ENCODE data around the gene PLD6.
"Not testable (repeated sequence)": the region's sequence is repeated elsewhere in the genome, so short reads cannot be mapped to it uniquely, and the experiment has no call there.

PLD6 gene

DNA sequence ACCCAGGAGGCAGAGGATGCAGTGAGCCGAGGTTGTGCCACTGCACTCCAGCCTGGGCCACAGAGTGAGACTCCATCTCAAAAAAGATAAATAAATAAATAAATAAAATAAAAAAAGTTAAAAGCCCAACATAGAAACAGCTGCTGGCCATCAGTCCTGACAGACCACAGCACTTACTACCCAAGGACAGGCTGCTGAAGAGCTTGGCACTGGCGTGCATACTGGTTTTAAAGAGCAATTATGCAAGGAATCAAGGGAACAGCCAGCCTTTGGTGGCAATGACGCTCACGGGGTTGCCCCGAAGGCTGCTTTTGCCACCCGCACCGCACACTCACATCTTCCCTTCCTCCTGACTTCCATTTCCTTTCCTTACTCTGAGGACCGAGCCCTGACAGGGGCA is 4.2 kb downstream of the PLD6 start:
- no peak overlapping the region for H3K4me3 ChIP-seq (ENCODE audit: low read depth, low read length)
- TF ChIP-seq, protein P1, sequence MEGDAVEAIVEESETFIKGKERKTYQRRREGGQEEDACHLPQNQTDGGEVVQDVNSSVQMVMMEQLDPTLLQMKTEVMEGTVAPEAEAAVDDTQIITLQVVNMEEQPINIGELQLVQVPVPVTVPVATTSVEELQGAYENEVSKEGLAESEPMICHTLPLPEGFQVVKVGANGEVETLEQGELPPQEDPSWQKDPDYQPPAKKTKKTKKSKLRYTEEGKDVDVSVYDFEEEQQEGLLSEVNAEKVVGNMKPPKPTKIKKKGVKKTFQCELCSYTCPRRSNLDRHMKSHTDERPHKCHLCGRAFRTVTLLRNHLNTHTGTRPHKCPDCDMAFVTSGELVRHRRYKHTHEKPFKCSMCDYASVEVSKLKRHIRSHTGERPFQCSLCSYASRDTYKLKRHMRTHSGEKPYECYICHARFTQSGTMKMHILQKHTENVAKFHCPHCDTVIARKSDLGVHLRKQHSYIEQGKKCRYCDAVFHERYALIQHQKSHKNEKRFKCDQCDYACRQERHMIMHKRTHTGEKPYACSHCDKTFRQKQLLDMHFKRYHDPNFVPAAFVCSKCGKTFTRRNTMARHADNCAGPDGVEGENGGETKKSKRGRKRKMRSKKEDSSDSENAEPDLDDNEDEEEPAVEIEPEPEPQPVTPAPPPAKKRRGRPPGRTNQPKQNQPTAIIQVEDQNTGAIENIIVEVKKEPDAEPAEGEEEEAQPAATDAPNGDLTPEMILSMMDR (IDR thresholded peaks at IDR 0.05; ENCODE audit: low read depth, low read length, missing control alignments): no peak
- in situ Hi-C loops (cut with HindIII; ENCODE audit: low sequenced_read_pairs): no loop called here
- no peak for DNase-seq (ENCODE audit: low read depth)

DNA sequence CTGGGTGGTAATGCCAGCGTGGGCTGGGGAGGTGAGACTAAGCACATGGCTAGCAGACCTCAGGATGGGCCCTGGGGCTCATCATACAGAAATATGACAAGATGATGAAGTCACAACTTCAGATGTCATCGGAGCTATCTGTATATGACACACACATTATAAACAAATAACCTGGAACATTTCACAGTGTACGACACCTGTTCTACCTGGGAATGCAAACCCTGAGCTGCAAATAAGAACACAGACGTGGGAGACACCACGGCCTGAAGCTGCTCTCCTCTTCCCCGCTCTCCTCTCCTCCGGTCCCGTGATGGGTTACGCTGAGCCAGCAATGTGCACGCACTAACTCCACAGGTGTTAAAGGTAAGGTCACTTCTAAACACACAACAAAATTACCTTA is 4.9 kb downstream of the PLD6 start:
- in situ Hi-C loops (cut with HindIII; ENCODE audit: low sequenced_read_pairs): no loop called here
- DNase-seq (ENCODE audit: low read depth): no peak
- TF ChIP-seq, protein P1 (IDR thresholded peaks at IDR 0.05; ENCODE audit: low read depth, low read length, missing control alignments): no peak
- H3K4me3 ChIP-seq (ENCODE audit: low read depth, low read length): no peak overlapping the region

DNA sequence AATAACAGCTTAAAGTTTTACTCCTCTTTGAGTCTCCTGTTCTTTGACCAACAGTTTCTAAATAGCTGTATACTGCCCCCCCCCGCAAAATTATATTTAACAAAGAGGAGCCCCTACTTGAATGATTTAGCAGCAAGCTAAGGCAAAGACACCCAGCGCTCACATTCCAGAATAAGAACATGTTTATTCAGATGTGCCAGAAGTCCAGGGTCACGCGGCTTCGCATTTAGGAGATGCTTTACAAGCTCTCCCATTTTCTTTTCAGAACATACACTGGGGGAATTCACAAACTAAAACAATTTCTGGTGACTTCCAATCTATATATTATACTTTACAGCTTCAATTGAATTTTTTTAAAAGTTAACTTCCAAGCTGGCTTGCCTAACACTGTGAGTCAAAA is 5.3 kb downstream of the PLD6 start:
- in situ Hi-C loops (cut with HindIII; ENCODE audit: low sequenced_read_pairs): no loop called here
- H3K4me3 ChIP-seq (ENCODE audit: low read depth, low read length): no peak overlapping the region
- TF ChIP-seq, protein P1 (IDR thresholded peaks at IDR 0.05; ENCODE audit: low read depth, low read length, missing control alignments): no peak

DNA sequence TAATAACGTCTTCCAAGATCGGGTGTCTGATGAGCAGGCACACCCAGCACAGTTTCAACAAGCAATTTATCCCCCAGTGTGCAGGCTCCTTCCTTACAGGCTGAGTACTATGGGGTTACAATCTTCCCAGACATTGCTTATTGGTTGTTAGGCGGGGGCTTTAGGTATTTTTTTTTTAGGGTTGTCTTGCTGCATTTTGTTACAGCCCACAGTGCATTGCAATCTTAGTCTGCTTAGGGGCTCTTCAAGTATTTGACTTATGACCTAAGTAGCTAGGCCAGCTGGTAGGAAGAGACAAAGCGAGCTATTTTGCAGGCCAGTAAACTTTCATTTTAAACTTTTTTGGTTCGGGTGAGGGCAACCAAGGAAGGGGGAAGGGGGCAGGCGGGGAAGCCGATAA is 5.8 kb downstream of the PLD6 start:
- TF ChIP-seq, protein P1 (IDR thresholded peaks at IDR 0.05; ENCODE audit: low read depth, low read length, missing control alignments): no peak
- H3K4me3 ChIP-seq (ENCODE audit: low read depth, low read length): no peak overlapping the region
- DNase-seq (ENCODE audit: low read depth): no peak
- in situ Hi-C loops (cut with HindIII; ENCODE audit: low sequenced_read_pairs): no loop called here

More for the DNA sequence above, 5.3 kb downstream of the PLD6 start:
- DNase-seq (ENCODE audit: low read depth): no peak

DNA sequence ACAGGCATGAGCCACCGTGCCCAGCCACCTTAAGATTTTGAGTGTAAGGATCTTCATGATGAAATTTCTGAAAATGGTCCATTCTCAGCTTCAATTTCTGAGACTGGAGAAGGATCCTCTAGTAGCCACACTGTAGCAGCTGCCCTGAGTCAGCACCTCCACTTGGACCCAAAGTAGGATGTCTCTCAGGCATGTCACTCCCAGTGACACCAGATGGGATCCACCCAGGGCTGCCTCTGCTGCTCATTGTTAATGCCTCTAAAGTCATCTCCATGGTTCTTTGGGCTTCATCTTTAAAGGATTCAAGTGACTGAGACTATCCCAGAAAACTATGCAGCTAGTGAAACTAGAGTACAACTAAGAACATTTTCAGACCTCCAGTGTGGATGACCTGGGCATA is 7.9 kb downstream of the PLD6 start:
- H3K4me3 ChIP-seq (ENCODE audit: low read depth, low read length): no peak overlapping the region
- DNase-seq (ENCODE audit: low read depth): no peak
- in situ Hi-C loops (cut with HindIII; ENCODE audit: low sequenced_read_pairs): no loop called here
- TF ChIP-seq, protein P1 (IDR thresholded peaks at IDR 0.05; ENCODE audit: low read depth, low read length, missing control alignments): no peak

DNA sequence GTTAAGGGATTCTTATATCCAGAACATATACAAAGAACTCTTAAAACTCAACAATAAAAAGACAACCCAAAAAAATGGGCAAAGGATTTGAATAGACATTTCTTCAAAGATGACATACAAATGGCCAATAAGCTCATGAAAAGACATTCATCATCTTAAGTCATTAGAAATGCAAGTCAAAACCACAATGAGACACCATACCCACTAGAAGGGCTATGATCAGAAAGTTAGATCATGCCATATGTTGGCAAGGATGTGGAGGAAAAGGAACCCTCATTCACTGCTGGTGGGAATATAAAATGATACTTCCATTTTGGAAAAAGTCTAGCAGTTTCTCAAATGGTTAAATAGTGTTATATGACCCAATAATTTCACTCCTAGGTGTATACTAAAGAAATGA is 9.4 kb downstream of the PLD6 start:
- TF ChIP-seq, protein P1 (IDR thresholded peaks at IDR 0.05; ENCODE audit: low read depth, low read length, missing control alignments): no peak
- no peak overlapping the region for H3K4me3 ChIP-seq (ENCODE audit: low read depth, low read length)
- in situ Hi-C loops (cut with HindIII; ENCODE audit: low sequenced_read_pairs): no loop called here

DNA sequence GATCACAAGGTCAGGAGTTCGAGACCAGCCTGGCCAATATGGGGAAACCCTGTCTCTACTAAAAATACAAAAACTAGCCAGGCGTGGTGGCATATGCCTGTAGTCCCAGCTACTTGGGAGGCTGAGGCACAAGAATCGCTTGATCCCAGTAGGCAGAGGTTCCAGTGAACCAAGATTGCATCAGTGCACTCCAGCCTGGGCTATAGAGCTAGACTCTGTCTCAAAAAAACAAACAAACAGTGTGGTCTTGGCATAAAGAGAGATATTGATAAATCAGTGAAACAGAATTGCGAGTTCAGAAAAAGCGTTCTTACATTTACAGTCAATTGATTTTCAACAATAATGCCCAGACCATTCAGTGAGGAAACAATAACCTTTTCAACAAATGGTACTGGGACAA is 10.7 kb downstream of the PLD6 start:
- in situ Hi-C loops (cut with HindIII; ENCODE audit: low sequenced_read_pairs): not testable (repeated sequence)

More for the DNA sequence above, 9.4 kb downstream of the PLD6 start:
- no peak for DNase-seq (ENCODE audit: low read depth)

More for the DNA sequence above, 10.7 kb downstream of the PLD6 start:
- not testable (repeated sequence) for H3K4me3 ChIP-seq (ENCODE audit: low read depth, low read length); DNase-seq (ENCODE audit: low read depth)

Data from astrocyte of the cerebellum (primary cell).